Endothelial cell of umbilical vein (primary cell): Measurements from ENCODE around the gene OR10A3. TPM values are rescaled to one million over a fixed set of nuclear protein-coding genes. Genes with fewer than 3 reads are reported as not detected.

Source experiments
- BruUV-seq: library from RNA; stranded (reverse); fragments of 400-500 nt; replicated peaks from 2 replicates; lab custom pipeline; 2021; lab: Mats Ljungman, UMichigan
- CTCF ChIA-PET: fragments of 300-600, 350-600 bp; sonication (Branson Sonifier 250); formaldehyde crosslinking; loops from one replicate; lab custom pipeline; 2021; ENCODE audit warnings: antibody characterized with exemption, inconsistent platforms; lab: Charles Lee
- POLR2A ChIA-PET: fragments of 300-600, 350-600 bp; sonication (Branson Sonifier 250); formaldehyde crosslinking; loops from one replicate; lab custom pipeline; 2021; ENCODE audit warnings: antibody characterized with exemption, inconsistent platforms; lab: Charles Lee
- DNase-seq: peaks from one replicate; pipeline ENCODE4 v3.0.0-alpha.2; 2011; ENCODE audit warnings: low read depth, low spot score
- FAIRE-seq: peaks from 2 replicates; lab custom pipeline; 2011; peaks lifted over from hg19 to GRCh38; lab: Jason Lieb, UNC
- H2AFZ ChIP-seq: 2 replicates; pipeline ENCODE4 v1.6.0; 2012; ENCODE audit warnings: low read depth, low read length, control low read depth, inconsistent platforms
- H3K27ac ChIP-seq: 2 replicates; pipeline ENCODE4 v1.5.1; 2011; ENCODE audit warnings: low read depth, mild to moderate bottlenecking, control low read depth, low read length, moderate library complexity; ENCODE audit not compliant: insufficient read depth
- H3K27me3 ChIP-seq, 2 experiments: 2 replicates each; pipeline versions ENCODE4 v1.6.0 to v1.6.1; 2011; ENCODE audit warnings: low read length in 2 of 2, mixed read lengths in 1 of 2; ENCODE audit not compliant: control insufficient read depth in 2 of 2, insufficient read depth in 2 of 2
- H3K36me3 ChIP-seq, 2 experiments: 2 replicates in 1 of 2; 3 replicates in 1 of 2; pipeline ENCODE4 v1.5.1; 2011; ENCODE audit warnings: low read length in 2 of 2, mild to moderate bottlenecking in 1 of 2, moderate library complexity in 1 of 2; ENCODE audit not compliant: control insufficient read depth in 2 of 2, insufficient read depth in 2 of 2; ENCODE audit errors: extremely low read depth in 1 of 2
- H3K4me1 ChIP-seq: 3 replicates; pipeline ENCODE4 v1.5.1; 2011; ENCODE audit warnings: mild to moderate bottlenecking, low read length; ENCODE audit not compliant: control insufficient read depth, insufficient read depth; ENCODE audit errors: extremely low read depth
- H3K4me2 ChIP-seq: 2 replicates; pipeline ENCODE4 v1.6.1; 2011; ENCODE audit warnings: low read length, control low read depth, mixed read lengths; ENCODE audit not compliant: insufficient read depth
- H3K4me3 ChIP-seq, 3 experiments: fragments of 200-600 bp in 1 of 3; sonication (generic), shearing (Covaris generic) in 1 of 3; replicated peaks in 1 of 3; 2 replicates each; pipeline ENCODE4 v1.5.1; 2011 to 2016; ENCODE audit warnings: control low read depth in 3 of 3, low read length in 3 of 3, mild to moderate bottlenecking in 2 of 3, inconsistent platforms in 1 of 3, low read depth in 1 of 3, moderate library complexity in 1 of 3; ENCODE audit not compliant: insufficient read depth in 1 of 3
- H3K79me2 ChIP-seq: 2 replicates; pipeline ENCODE4 v1.6.0; 2012; ENCODE audit warnings: low read length, inconsistent platforms; ENCODE audit not compliant: control insufficient read depth, insufficient read depth
- H3K9ac ChIP-seq: replicated peaks from 2 replicates; pipeline ENCODE3; 2011; ENCODE audit warnings: low read length, control low read depth; ENCODE audit not compliant: insufficient read depth; ENCODE audit errors: extremely low read depth
- H3K9me1 ChIP-seq: replicated peaks from 3 replicates; pipeline ENCODE4 v1.6.0; 2011; ENCODE audit warnings: mild to moderate bottlenecking, low read length; ENCODE audit not compliant: control insufficient read depth, insufficient read depth; ENCODE audit errors: extremely low read depth
- H3K9me3 ChIP-seq: replicated peaks from 2 replicates; pipeline ENCODE4 v1.5.1; 2012; ENCODE audit warnings: low read length, inconsistent platforms; ENCODE audit not compliant: control insufficient read depth, insufficient read depth
- H4K20me1 ChIP-seq: replicated peaks from 2 replicates; pipeline ENCODE3; 2011; ENCODE audit warnings: mild to moderate bottlenecking, low read length; ENCODE audit not compliant: control insufficient read depth, insufficient read depth; ENCODE audit errors: extremely low read depth
- CTCF ChIP-seq, 2 donors: IDR thresholded peaks; 1 replicate in 1 of 2; 2 replicates in 1 of 2; pipeline ENCODE4 v1.5.1; 2011; ENCODE audit warnings: low read length in 2 of 2, mild to moderate bottlenecking in 2 of 2, moderate library complexity in 2 of 2, control low read depth in 1 of 2, inconsistent platforms in 1 of 2, low read depth in 1 of 2; ENCODE audit not compliant: insufficient read depth in 1 of 2; ENCODE audit errors: extremely low read depth in 1 of 2
- EZH2 ChIP-seq: IDR thresholded peaks from 2 replicates; pipeline ENCODE4 v1.6.1; 2012; ENCODE audit warnings: borderline replicate concordance, low read depth, mild to moderate bottlenecking, moderate library complexity, low read length, inconsistent platforms; ENCODE audit not compliant: severe bottlenecking
- FOS ChIP-seq: IDR thresholded peaks from 2 replicates; pipeline ENCODE4 v1.6.1; 2011; ENCODE audit warnings: mild to moderate bottlenecking, low read length, moderate library complexity, borderline replicate concordance; ENCODE audit not compliant: insufficient read depth
- GATA2 ChIP-seq: IDR thresholded peaks from 2 replicates; pipeline ENCODE4 v1.7.0; 2011; ENCODE audit warnings: low read depth, mild to moderate bottlenecking, moderate library complexity, mixed read lengths, low read length; ENCODE audit not compliant: insufficient read length, insufficient read depth
- JUN ChIP-seq: IDR thresholded peaks from 2 replicates; pipeline ENCODE4 v1.6.1; 2011; ENCODE audit warnings: borderline replicate concordance, low read depth; ENCODE audit not compliant: insufficient read length, insufficient read depth
- MAX ChIP-seq: IDR thresholded peaks from 2 replicates; pipeline ENCODE4 v1.6.1; 2011; ENCODE audit not compliant: insufficient read depth, insufficient read length
- MYC ChIP-seq: IDR thresholded peaks from one replicate; pipeline ENCODE4 v1.6.1; 2011; ENCODE audit warnings: mild to moderate bottlenecking, low read depth, low read length
- POLR2A ChIP-seq: IDR thresholded peaks from 2 replicates; pipeline ENCODE4 v1.6.1; 2012; ENCODE audit warnings: low read depth, mild to moderate bottlenecking, control low read depth, low read length
- POLR2AphosphoS5 ChIP-seq: IDR thresholded peaks from 2 replicates; pipeline ENCODE4 v1.6.1; 2012; ENCODE audit warnings: low read depth, mild to moderate bottlenecking, control low read depth, low read length, moderate library complexity; ENCODE audit not compliant: insufficient read depth
- dilution Hi-C: fragments of 300-500 bp; cut with MboI; formaldehyde crosslinking; loops from one replicate; pipeline ENCODE4 v1.15.0; 2019; ENCODE audit warnings: low sequenced_read_pairs; ENCODE audit not compliant: extremely low pct_ligation_motif_present
- intact Hi-C: fragments of 100-400 bp; cut with micrococcal nuclease; formaldehyde crosslinking; loops from one replicate; pipeline ENCODE4 v1.10.0; 2022
- polyA plus RNA-seq, 4 experiments: library from polyadenylated mRNA; depleted of rRNA in 3 of 4; stranded (reverse) in 3 of 4; unstranded in 1 of 4; fragments of >200 nt; gene quantifications; 2 replicates each; pipeline versions ENCODE4 v1.2.1 to v1.2.3, GENCODE V29; 2011 to 2012; ENCODE audit warnings: missing spikeins in 1 of 4
- total RNA-seq: library from RNA; stranded (reverse); gene quantifications from 2 replicates; pipeline ENCODE4 v1.2.3, GENCODE V29; 2021

OR10A3 gene
- total and polyA plus RNA-seq, 2 donors (not counting 3 experiments of a cell fraction or from before 2014, with no cell fraction given) = not detected

DNA sequence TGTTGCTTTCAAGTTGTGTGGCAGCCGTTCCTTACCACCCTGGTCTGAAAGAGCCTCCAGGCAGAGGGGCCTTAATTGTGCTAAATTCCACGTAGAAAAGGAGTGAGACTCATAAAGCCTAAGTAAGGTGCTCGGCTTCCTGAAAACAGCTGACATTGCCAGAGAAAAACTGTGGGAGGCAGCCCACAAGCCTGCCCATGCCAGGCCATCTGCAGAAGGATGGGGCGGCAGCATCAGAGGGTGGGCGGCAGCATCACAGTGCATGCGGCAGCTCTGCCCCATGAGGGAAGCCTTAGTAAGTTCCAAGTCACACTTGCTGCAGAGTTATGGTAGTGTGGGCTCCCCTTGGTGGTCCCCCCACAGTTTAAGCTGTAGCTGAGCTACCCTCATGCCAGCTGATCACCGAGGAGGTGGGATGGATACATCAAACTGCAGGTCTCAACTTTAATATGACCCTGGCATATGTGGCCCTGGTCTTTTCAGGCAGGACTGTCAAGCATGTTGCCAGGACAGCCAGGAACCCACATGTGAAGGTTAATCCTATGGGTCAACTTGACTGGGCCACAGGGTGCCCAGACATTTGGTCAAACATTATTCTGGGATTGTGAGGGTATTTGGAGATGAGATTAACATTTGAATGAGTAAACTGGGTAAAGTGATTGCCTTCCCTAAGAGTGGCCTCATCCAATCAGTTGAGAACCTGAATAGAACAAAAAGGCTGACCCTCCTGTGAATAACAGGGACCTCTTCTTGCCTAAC, 42.5 kb upstream of the OR10A3 start:
- H4K20me1 ChIP-seq = no peaks in the 10 kb centered on the region
- H3K4me3 ChIP-seq = no peak overlapping the region
- peaks cover 2 to 8% of the 10 kb centered on the region in 2 experiments for H3K36me3 ChIP-seq
- H2AFZ ChIP-seq = no peak overlapping the region
- peaks cover 32% of the 10 kb centered on the region for H3K4me1 ChIP-seq
- no peaks in the 10 kb centered on the region for H3K27me3 ChIP-seq
- dilution Hi-C loops (no loop called here), intact Hi-C loops (no loop called here)
- no peak overlapping the region for H3K4me2 ChIP-seq
- FAIRE-seq (no peak), DNase-seq (no peak)
- POLR2A ChIA-PET = no interaction called here
- H3K9me3 ChIP-seq = no peaks in the 10 kb centered on the region
- BruUV-seq = no TSS peak
- CTCF ChIA-PET = interaction anchor here (3.5 to 6.2 kb wide), 2 partner anchors 80 to 91 kb away, joined by 109 to 132 read pairs; no protein-coding TSS in a partner anchor
- no peak overlapping the region for H3K27ac ChIP-seq
- H3K79me2 ChIP-seq = peaks cover 18% of the 10 kb centered on the region
- no peak overlapping the region for H3K9ac ChIP-seq
- TF ChIP-seq FOS = no peak
- no peak for TF ChIP-seq GATA2
- TF ChIP-seq POLR2A = no peak
- TF ChIP-seq MAX = no peak
- TF ChIP-seq EZH2 = no peak
- no peak for TF ChIP-seq MYC
- no peak for TF ChIP-seq POLR2AphosphoS5
- TF ChIP-seq JUN = no peak
- TF ChIP-seq CTCF (IDR thresholded peaks at IDR 0.05; ENCODE audit: extremely low read depth in 1 of 2, insufficient read depth in 1 of 2, low read depth in 1 of 2, low read length in 2 of 2) = no peak
- H3K9me1 ChIP-seq = no peaks in the 10 kb centered on the region
